ENCODE results near the gene PRCD.

DNA sequence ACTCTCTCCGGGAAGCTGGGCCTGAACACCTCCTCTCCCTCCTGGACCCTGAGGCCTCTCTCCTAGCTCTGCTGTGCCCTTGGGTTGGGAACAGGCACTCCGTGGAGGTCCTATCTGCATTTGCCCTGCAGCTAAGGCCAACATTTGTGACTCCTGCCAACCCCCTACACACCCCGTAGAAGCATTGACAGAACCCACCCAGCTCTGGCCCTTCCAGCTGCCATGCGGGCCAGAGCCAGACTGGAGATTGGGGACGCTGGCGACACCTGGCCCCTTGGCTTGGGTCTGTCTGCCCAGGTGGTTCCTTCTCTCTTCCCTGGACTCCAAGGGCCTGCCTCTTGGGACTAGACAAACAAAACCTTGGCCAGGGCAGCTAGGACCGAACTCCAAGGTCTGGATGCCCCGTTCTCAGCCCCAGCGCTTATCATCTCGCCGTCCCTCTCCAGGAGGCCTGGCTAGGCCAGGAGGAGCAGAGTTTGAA, 38.0 kb upstream of the PRCD start:
- TF ChIP-seq EZH2phosphoT487 (IDR thresholded peaks at IDR 0.05; ENCODE audit: insufficient read depth, low read depth) (no peak), EZH2 (IDR thresholded peaks at IDR 0.05; ENCODE audit: insufficient read depth, poor library complexity, severe bottlenecking) (no peak)

Measured in GM23248 (cell line).